NCI-H1092 (cell line): ENCODE measurements around the gene PRPF4.
A peak's percentile ranks its signal among the peaks of the same experiment; 100 is the strongest.

ENCODE experiments used
- DNase-seq: peaks from one replicate; lab custom pipeline; 2025; lab: John Stamatoyannopoulos, UW

PRPF4 gene

DNA sequence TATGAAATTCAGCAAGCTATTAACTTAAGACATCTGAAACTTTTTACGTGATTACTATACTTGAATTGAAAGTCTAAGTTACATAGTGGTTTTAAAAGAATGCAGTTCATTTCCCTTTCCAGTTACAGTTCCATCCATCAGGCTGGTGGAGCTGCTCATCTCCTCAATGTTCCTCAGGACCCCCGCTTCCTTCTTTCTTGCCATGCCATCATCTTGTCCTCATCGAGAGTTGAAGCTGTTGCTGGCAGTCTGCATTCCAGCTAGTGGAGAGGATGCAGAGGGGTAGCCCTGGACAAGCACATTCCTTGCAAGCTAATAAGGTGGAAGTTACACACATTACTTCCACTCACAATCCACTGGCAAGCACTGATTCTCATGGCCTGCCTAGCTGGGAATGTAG lies 36.5 kb downstream of the PRPF4 start:
- no peak for DNase-seq

DNA sequence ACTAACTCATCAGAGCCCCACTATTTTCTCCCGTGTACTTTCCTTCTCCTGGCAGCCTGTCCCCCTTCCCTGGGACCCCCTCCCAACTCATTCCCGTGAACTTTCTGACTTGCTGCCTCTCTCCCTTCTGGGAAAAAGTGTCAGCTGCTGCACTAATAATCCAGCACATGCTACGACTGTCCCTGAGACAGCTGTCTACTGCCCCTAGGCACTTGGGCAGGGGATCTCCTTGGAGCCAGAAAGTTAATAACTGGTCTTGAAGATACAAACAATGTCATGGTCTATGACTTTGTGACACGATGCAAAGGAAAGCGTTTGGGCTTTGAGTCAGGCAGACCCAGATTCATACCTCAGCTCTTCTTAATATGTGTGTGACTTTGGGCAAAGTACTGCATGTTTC lies 37.8 kb downstream of the PRPF4 start:
- DNase-seq: no peak

DNA sequence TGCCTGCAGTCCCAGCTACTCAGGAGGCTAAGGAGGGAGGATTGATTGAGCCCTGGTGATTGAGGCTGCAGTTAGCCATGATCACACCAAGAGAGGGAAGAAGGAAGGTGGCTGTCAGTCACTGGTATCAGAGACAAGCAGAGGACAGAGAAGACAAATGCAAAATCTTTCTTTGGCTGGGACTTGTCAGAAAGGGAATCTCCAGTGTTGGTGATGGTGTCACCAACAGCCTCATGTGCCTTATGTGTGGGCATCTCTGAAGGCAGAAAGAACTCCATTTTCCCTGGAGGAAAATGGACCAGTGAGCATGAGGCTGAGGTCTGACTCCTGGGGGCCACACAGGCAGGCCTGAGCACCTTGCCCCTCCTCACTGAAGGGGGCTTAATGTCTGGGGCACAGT lies 39.8 kb downstream of the PRPF4 start:
- DNase-seq: no peak

GRCh38 chr9:113316030-113316429 lies 40.6 kb downstream of the PRPF4 start:
- DNase-seq: no peak

GRCh38 chr9:113317777-113318176 lies 42.3 kb downstream of the PRPF4 start:
- DNase-seq: no peak

DNA sequence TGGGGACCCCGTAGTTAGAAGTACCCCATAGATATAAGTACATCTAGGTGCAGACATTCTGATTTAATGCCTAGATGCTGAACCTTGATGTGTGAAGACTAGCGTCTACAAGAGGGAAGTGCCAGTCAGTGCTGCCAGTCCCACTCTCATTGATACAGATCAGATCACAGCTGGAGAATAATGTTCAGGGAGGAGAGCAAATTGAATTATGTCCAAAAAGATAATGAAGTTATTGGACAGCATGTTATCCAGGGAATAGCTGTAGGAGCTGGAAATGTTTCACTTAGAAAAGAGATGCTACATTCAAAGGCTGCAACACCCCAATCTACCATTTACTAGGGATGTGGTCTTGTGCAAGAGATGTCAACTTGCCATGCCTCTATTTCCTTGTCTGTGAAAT lies 43.6 kb downstream of the PRPF4 start:
- no peak for DNase-seq

DNA sequence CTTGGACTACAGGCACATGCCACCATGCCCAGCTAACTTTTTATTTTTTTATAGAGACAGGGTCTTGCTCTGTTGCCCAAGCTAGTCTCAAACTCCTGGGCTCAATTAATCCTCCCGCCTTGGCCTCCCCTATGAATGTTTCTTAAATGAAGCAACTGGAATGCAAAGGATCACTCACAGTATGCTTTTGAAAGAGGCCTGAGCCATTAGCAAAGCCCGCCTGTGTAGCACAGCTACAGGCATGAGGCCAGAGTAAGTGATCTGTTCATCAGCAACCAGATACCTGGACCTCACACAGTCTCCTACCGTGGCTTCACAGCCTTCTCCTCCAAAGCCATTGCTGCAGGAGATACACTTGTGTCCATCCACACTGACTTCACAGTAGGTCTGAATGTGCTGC lies 44.6 kb downstream of the PRPF4 start:
- no peak for DNase-seq

GRCh38 chr9:113322671-113323070 lies 47.2 kb downstream of the PRPF4 start:
- no peak for DNase-seq

- DNase-seq: no peak
Observed at GRCh38 chr9:113326230-113326629, 50.8 kb downstream of the PRPF4 start.

DNA sequence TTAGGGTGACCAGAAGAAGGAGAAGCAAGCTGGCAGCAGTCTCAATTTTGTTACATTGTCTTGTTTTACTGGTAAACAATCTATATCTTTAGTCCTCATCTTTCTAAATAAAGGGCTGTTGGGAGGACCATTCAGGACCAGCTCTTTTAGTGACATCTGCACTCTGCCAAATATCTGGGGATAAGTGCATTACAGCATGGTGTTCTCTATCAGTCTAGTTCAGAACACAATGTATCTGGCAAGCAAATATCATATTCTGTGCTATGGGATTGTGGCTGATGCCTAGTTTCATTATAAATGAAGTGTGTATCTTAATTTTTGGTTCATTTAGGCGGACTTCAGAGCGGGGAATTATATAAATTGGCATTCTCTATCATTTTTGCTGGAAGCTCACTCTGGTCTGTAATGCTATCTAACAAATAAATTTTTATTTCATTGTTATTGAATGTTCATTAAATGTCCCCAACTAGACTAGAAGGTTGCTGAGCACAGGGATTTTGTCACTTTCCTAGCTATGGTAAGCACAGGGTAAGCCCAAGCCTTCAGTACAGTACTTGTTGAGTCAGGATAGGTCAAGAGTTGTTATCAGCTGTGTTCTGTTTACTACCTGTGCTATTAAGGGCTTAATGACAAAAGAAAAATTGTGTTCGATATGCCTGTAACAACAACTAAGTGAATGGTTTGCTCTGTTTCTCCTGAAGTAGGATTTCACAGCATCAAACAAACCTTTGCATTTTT lies 52.8 kb downstream of the PRPF4 start:
- DNase-seq: no peak

DNA sequence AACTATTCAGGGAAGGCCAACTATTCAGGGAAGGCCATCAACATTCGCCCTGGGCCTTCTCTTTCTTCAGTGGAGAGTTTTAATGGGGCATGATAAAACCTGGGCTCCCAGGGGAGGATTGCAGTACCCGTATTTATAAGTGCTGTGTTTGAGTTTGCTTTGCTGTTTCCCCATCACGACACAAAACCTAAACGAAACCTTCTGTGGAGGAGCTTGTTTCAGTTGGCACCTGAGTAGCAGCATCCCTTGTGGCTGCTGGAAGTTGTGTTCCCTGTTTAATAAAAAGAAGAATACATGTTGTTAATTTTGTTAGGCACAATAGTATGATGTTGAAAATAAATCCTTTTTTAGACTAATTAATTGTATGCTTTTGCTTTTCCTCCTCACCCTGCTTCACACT lies 56.3 kb downstream of the PRPF4 start:
- no peak for DNase-seq

- no peak for DNase-seq
Observed at GRCh38 chr9:113337714-113338113, 62.3 kb downstream of the PRPF4 start.

- DNase-seq: peak; percentile 85
Observed at GRCh38 chr9:113340011-113340699, 64.7 kb downstream of the PRPF4 start, which contains the start of gene WDR31. Gene WDR31, minus strand, starts transcription at chr9:113340275. Its CDS starts 8,253 bp downstream, at chr9:113332022.

DNA sequence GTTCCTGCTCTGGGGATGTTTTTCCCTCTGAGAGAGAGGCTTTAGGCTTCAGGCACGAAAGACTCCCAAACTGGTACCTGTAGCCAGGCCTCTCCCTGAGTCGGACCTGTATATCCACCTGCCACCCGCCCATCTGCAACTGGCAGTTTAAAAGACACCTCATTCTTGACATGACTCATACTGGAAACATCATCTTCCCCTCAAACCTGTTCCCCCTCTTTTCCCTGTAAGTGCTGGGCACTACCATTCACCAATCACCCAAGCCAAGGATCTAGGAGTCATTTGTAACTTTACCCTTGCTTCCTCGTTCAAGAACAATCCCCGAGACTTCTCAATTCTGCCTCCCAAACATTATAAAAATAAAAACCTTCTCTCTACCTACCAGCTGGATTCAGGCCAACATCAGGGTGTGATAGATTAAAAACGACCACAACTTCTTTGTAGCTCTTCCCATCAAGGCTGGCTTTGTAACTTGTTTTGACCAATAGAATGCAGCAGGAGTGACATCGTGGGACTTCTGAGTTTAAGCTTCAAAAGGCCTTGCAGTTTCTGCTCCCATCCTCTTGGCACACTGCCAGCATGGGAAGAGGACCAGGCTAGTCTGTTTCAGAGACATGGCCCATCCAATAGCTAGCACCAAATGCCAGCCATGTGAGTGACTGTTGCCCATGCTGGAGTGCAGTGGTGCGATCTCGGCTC lies 66.4 kb downstream of the PRPF4 start:
- DNase-seq: no peak
